Mucosa of stomach (tissue), 1 donor: ENCODE data around the gene CXCL9.
"Not testable (repeated sequence)": the region's sequence is repeated elsewhere in the genome, so short reads cannot be mapped to it uniquely, and the experiment has no call there.

ENCODE experiments used
- H3K27me3 ChIP-seq: one replicate; pipeline ENCODE4 v1.7.0; 2013; ENCODE audit warnings: mild to moderate bottlenecking, low read length; ENCODE audit not compliant: control insufficient read depth, insufficient read depth
- H3K36me3 ChIP-seq: one replicate; pipeline ENCODE4 v1.7.0; 2013; ENCODE audit warnings: low read length; ENCODE audit not compliant: control insufficient read depth, insufficient read depth
- H3K4me1 ChIP-seq: one replicate; pipeline ENCODE4 v1.7.0; 2013; ENCODE audit warnings: mild to moderate bottlenecking, low read length; ENCODE audit not compliant: control insufficient read depth, insufficient read depth
- H3K4me3 ChIP-seq: one replicate; pipeline ENCODE4 v1.7.0; 2013; ENCODE audit warnings: low read length
- H3K9ac ChIP-seq: one replicate; pipeline ENCODE4 v1.7.0; 2013; ENCODE audit warnings: mild to moderate bottlenecking, low read length, moderate library complexity
- H3K9me3 ChIP-seq: one replicate; pipeline ENCODE4 v1.7.0; 2013; ENCODE audit warnings: mild to moderate bottlenecking, low read length, moderate library complexity; ENCODE audit not compliant: control insufficient read depth
- donor health status: Pancreatic carcinoma.

The CXCL9 gene

DNA sequence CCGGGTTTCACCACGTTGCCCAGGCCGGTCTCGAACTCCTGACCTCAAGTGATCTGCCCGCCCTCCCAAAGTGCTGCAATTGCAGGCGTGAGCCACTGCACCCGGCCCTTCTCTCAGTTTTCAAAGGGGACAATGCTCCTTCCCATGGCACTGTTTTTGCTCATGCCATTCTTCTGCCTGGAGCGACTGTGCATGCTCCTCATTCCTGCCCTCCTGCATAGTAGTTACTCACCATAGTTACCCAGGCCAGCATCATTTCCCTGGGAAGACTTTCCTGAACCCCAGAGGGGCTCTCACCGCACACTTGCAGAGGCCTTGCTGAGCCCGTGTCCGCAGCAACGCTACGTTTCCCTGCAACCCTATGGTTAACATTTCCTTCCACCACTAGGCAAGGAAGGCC lies 3.3 kb upstream of the CXCL9 start:
- H3K4me1 ChIP-seq = peaks cover 17% of the 10 kb centered on the region
- no peak overlapping the region for H3K9ac ChIP-seq
- H3K4me3 ChIP-seq = no peak overlapping the region
- H3K36me3 ChIP-seq = no peaks in the 10 kb centered on the region
- no peaks in the 10 kb centered on the region for H3K27me3 ChIP-seq
- no peaks in the 10 kb centered on the region for H3K9me3 ChIP-seq

DNA sequence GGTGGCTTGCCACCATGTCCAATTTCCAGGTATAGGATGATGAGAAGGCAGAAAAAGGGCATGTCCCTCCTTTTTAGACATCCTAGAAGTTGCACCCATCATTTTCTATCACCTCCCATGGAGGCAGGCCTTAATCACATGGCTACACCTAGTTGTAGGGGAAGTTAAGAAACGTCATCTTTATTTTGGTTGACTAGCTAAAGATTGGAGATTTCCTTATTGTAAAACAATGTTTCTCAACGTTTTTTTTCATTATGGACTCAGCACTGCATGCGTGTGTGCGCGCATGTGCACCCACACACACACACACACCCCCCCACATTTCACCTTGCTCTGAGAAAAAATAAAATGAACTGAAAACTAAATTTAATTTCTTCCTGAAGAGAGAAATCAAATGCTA lies 2.0 kb upstream of the CXCL9 start:
- Histone ChIP-seq H3K4me1 (peaks cover 17% of the 10 kb centered on the region), H3K9ac (no peak overlapping the region), H3K36me3 (no peaks in the 10 kb centered on the region), H3K27me3 (no peaks in the 10 kb centered on the region), H3K4me3 (no peak overlapping the region), H3K9me3 (no peaks in the 10 kb centered on the region)

DNA sequence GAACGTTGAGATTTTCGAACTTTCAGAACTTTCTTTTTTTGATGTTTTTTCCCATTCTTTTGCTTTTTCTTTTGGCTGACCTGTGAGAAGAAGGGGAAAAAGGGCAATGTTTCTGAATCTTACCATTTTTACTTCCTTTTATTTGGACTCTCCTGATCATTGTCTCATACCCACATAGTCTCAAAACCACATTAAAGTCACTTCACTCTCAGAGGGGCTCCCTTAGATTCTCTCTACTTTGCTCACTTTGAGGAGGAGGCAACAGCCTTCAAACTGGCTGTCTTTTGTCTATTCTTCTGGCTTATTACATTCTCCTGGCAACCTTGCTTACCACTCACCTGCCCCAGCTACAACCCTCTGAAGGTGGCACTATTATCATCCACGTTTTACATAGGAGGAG lies 3.7 kb downstream of the CXCL9 start:
- Histone ChIP-seq H3K4me1 (peaks cover 10% of the 10 kb centered on the region), H3K9me3 (no peaks in the 10 kb centered on the region), H3K27me3 (no peaks in the 10 kb centered on the region), H3K36me3 (no peaks in the 10 kb centered on the region), H3K9ac (no peak overlapping the region), H3K4me3 (no peak overlapping the region)

DNA sequence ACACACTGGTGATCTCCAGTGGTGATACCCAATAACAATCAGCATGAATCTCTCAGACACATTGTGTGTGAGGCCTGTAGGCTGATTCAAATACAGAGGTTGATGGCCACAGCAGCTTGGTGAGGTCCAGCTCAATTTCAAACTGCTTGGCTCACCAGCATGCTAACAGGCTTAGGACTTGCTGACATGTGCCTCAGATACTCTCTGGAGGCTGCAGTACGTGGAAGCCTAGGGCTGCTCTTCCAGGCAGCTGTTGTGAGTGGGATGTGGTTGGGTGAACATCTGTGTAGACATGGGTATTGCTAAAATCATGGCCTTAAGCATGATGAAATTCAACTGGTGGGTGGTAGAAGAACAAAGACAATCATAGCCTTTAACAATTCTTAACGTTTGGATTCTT lies 4.3 kb downstream of the CXCL9 start:
- Histone ChIP-seq H3K27me3 (no peaks in the 10 kb centered on the region), H3K4me3 (no peak overlapping the region), H3K9ac (no peak overlapping the region), H3K36me3 (no peaks in the 10 kb centered on the region), H3K4me1 (peaks cover 10% of the 10 kb centered on the region), H3K9me3 (no peaks in the 10 kb centered on the region)

DNA sequence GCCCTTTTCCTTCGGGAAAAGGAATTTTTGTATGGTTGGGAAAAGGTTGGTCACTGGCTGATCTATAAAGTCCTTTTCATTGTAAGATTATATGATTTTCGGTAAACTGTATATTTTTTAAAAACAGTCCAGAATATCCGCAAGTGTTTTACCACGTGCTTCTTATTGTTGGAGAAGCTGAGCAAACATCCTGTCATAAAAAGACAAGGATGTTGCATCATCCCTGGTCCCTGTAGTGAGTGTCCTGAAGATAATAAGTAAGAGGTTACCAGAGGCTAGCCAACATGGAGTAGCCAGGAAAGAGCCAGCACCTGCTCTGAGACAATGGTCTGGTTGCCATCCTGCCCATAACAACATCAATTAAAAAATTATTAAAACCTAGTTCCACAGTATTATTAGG lies 5.1 kb downstream of the CXCL9 start:
- Histone ChIP-seq H3K36me3 (no peaks in the 10 kb centered on the region), H3K9me3 (no peaks in the 10 kb centered on the region), H3K9ac (no peak overlapping the region), H3K4me3 (no peak overlapping the region), H3K4me1 (peaks cover 10% of the 10 kb centered on the region), H3K27me3 (no peaks in the 10 kb centered on the region)

DNA sequence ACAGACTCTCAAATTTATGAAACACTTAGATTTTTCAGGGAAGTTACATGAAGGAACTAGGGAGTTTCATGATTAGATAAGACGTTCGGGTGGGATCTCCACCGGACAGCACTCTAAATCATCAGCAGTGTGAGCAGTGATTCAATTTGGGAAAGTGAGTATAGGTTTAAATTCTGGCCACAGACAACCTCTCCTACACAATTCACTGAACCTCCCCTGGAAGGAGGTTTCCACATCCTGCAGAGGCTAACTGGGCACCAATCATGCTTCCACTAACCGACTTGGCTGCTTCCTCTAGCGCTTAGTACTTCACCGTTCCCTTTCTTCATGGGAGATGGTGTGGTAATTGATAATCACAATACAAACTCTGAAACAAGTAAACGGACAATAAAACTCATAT lies 5.6 kb downstream of the CXCL9 start:
- no peak overlapping the region for H3K4me3 ChIP-seq
- H3K9ac ChIP-seq = no peak overlapping the region
- no peaks in the 10 kb centered on the region for H3K27me3 ChIP-seq
- H3K4me1 ChIP-seq = peaks cover 6% of the 10 kb centered on the region
- no peaks in the 10 kb centered on the region for H3K9me3 ChIP-seq
- H3K36me3 ChIP-seq = no peaks in the 10 kb centered on the region

DNA sequence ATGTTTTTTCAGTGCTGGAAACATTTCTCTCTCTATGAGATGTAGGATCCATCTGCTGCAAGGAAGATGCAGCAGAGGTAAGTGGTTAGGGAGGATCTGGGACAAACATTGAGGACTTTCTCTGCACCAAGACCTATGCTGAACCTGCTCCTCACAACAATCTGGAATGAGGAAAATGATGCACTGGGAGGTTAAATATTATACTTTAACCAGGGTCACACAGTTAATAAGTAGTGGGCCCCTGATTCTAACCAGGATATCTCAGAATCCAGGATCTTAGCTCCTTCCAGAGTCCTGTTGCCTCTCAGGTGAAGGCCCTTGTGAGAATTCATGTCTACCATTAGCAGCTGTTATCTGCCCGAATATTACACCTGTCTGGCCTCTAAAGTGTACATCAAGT lies 7.0 kb downstream of the CXCL9 start:
- Histone ChIP-seq H3K9me3 (no peaks in the 10 kb centered on the region), H3K9ac (no peak overlapping the region), H3K4me1 (no peaks in the 10 kb centered on the region), H3K4me3 (no peak overlapping the region), H3K36me3 (no peaks in the 10 kb centered on the region), H3K27me3 (no peaks in the 10 kb centered on the region)

DNA sequence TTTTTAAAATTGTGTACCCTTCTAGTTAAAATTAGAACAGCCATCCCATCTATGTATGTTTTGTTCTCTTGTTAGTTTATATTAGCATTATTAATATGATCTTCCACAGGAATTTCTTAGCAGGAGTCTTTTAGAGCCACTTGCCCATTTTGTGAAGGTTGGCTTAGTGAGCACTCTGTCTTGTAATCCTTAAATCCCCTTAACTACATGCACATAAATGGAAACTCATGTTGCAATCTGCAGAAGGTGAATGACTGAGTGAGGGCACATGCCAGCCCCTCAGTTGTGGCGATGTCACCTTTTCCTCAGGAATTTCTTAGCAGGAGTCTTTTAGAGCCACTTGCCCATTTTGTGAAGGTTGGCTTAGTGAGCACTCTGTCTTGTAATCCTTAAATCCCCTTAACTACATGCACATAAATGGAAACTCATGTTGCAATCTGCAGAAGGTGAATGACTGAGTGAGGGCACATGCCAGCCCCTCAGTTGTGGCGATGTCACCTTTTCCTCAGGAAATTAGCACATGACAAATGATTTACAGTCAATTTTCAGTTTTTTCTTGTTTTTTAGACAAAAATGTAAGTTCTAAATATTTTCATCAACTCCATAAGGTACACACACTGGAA lies 8.7 kb downstream of the CXCL9 start:
- not testable (repeated sequence) for H3K4me1 ChIP-seq, H3K4me3 ChIP-seq, H3K27me3 ChIP-seq, H3K36me3 ChIP-seq, H3K9ac ChIP-seq, H3K9me3 ChIP-seq

DNA sequence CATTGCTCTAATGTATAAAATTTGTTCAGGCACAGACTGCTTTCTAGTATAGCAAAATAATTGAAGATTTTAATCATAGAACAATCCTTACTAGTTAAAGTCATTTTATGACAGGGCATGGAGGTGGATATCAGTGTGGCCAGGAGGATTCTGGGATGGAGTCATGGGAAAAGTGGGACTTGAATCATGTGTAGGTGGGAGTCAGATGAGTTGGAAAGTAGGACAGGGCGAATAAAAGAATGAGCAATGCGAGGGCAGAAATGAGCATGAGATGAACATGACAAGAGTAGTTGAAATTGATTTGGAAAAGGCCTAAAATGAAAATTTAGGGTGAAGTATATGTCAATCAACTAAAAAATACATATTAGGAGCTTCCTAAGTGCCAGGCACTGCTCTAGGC lies 9.4 kb downstream of the CXCL9 start:
- Histone ChIP-seq H3K9me3 (no peaks in the 10 kb centered on the region), H3K4me3 (no peak overlapping the region), H3K36me3 (no peaks in the 10 kb centered on the region), H3K4me1 (no peaks in the 10 kb centered on the region), H3K9ac (no peak overlapping the region), H3K27me3 (no peaks in the 10 kb centered on the region)

DNA sequence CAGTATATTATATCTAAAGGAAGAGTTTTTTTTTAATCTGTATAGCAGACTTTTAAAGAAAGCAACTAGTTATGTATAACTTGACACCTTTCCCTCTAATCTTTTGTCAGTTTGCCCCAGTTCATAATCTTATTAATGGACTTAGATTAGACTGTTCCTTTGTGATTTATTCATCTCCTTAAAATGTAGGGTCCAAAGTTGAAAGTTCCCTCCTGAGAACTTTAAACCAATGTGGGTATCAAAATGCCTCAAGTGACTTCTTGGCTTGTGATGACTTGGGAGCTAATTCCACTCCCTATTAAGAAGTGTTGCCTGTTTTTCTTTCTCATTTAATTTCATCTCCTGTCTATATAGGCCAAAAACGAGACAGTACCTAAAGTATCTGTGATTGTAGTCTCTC lies 10.2 kb downstream of the CXCL9 start:
- no peaks in the 10 kb centered on the region for H3K4me1 ChIP-seq
- no peaks in the 10 kb centered on the region for H3K36me3 ChIP-seq
- no peak overlapping the region for H3K4me3 ChIP-seq
- H3K27me3 ChIP-seq = no peaks in the 10 kb centered on the region
- no peaks in the 10 kb centered on the region for H3K9me3 ChIP-seq
- no peak overlapping the region for H3K9ac ChIP-seq

DNA sequence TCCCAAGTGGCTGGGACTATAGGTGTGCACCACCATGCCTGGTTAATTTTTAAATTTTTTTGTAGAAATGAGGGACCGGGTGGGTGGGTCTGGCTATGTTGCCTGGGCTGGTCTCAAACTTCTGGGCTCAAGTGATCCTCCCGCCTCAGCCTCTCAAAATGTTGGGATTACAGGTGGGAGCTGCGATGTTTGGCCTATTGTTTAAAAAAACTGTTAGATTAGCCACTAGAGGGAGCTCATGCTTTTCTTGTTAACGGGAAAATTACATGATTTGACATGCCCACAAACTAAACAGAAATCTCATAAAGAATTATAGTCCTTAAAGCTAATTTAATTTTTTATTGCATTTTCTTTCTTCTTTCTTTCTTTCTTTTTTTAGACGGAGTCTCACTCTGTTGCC lies 11.6 kb downstream of the CXCL9 start:
- Histone ChIP-seq H3K27me3 (no peaks in the 10 kb centered on the region), H3K9me3 (no peaks in the 10 kb centered on the region), H3K4me3 (no peak overlapping the region), H3K9ac (no peak overlapping the region), H3K4me1 (no peaks in the 10 kb centered on the region), H3K36me3 (no peaks in the 10 kb centered on the region)

DNA sequence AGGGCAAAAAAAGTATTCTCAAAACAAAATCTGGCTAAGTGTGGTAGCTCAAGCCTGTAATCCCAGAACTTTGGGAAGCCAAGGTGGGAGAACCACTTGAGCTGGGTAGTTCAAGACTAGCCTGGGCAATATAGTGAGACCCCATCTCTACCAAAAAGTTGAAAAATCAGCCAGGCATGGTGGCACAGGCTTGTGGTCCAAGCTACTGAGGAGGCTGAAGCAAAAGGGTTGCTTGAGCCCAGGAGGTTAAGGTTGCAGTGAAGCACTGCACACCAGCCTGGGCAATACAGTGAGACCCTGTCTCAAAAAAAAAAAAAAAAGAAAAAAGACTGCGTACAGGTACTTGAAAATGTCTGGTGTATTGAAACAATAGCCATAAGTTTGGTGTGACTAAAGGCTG lies 14.8 kb downstream of the CXCL9 start:
- no peak overlapping the region for H3K4me3 ChIP-seq
- no peak overlapping the region for H3K9ac ChIP-seq
- H3K36me3 ChIP-seq = no peaks in the 10 kb centered on the region
- H3K27me3 ChIP-seq = no peaks in the 10 kb centered on the region
- peaks cover 12% of the 10 kb centered on the region for H3K4me1 ChIP-seq
- H3K9me3 ChIP-seq = no peaks in the 10 kb centered on the region

DNA sequence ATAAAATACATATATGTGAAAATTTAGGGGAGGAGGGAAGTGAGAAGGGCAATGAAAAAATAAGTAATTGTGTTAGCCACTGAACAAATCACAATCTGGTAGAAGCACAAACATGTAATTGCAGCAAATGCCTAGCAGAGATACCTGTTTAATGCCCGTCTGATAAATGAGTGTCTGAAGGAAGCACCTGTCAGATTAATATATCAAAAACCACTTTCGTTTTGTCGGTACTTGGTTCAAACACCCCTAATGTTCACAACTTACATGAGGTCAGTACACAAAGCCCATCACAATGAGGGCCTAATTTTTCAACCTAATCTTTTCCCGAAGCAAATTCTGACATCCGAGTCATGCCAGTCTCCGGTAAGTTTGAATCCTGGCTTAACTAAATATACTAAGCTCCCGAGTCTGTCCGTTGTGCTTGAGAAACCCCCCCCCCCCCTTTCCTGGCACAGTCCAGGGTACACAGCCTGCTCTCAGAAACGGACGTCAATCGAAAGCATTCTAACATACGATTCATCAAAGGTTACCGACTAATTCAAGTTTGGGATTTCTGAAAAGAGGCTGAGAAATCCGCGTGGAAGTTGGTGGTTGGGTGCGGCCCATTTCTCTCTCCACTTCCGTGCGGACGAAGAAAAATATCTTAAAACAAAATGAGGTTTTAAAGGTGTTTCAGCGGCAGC lies 17.3 kb downstream of the CXCL9 start:
- Histone ChIP-seq H3K4me1 (peaks cover 12% of the 10 kb centered on the region), H3K27me3 (no peaks in the 10 kb centered on the region), H3K36me3 (no peaks in the 10 kb centered on the region), H3K4me3 (peak overlapping the region; percentile 75), H3K9ac (peak overlapping the region; percentile 76), H3K9me3 (no peaks in the 10 kb centered on the region)
